LHCN-M2 (cell line): ENCODE results near the gene SYN1. TPM values are rescaled to one million over a fixed set of nuclear protein-coding genes. Genes with fewer than 3 reads are reported as not detected.
A peak's percentile ranks its signal among the peaks of the same experiment; 100 is the strongest.

Experiments
- DNase-seq: peaks from one replicate; pipeline ENCODE4 v3.0.0-alpha.2; 2012; ENCODE audit warnings: low read depth
- total RNA-seq: library from RNA; depleted of rRNA; stranded (reverse); fragments of >200 nt; gene quantifications from 2 replicates; pipeline ENCODE4 v1.2.3, GENCODE V29; 2014; rRNA removed

SYN1 gene
- total RNA-seq, 1 experiment from 2014 or later, result 0.17 TPM

- no peak for DNase-seq
Measured at GRCh38 chrX:47530049-47530448, 89.6 kb downstream of the SYN1 start.

- DNase-seq, result no peak
Measured at GRCh38 chrX:47529548-47529947, 90.1 kb downstream of the SYN1 start.

GRCh38 chrX:47523713-47524166 lies 95.9 kb downstream of the SYN1 start:
- no peak for DNase-seq

GRCh38 chrX:47523297-47523696 lies 96.4 kb downstream of the SYN1 start:
- DNase-seq, result peak; percentile 53

Other genes starting within 250 kb of the SYN1 start
- 0.06 TPM in 1 of 2 replicates, not detected in the other for gene ZNF157, start 249.3 kb downstream of the SYN1 start, total RNA-seq
- gene ZNF41, start 136.6 kb downstream of the SYN1 start, total RNA-seq, result 9.1 and 9.4 TPM in 2 replicates
- 28.0 and 34.0 TPM in 2 replicates for gene ARAF, start 58.7 kb downstream of the SYN1 start, total RNA-seq
- 463 and 505 TPM in 2 replicates for gene TIMP1, start 37.4 kb downstream of the SYN1 start, total RNA-seq
- gene CFP, start 10.1 kb upstream of the SYN1 start, total RNA-seq, result 0.34 TPM in 1 of 2 replicates, not detected in the other
- gene ELK1, start 30.7 kb upstream of the SYN1 start, total RNA-seq, result 44.2 and 46.8 TPM in 2 replicates
- gene UXT, start 39.3 kb upstream of the SYN1 start, total RNA-seq, result 109 and 156 TPM in 2 replicates
- 2.1 and 3.6 TPM in 2 replicates for gene ZNF81, start 217.0 kb upstream of the SYN1 start, total RNA-seq